Stimulated activated CD4-positive, alpha-beta T cell treated with anti-CD3 and anti-CD28 coated beads, TNF-alpha, amount 100 ng/mL, for 4 hours (primary cell): ENCODE measurements around the gene WNT3A.

ENCODE experiments used
- DNase-seq, 3 experiments: peaks; one replicate each; pipeline ENCODE4 v3.0.0-alpha.2; 2020; ENCODE audit warnings: low read depth in 3 of 3

The WNT3A gene

DNA sequence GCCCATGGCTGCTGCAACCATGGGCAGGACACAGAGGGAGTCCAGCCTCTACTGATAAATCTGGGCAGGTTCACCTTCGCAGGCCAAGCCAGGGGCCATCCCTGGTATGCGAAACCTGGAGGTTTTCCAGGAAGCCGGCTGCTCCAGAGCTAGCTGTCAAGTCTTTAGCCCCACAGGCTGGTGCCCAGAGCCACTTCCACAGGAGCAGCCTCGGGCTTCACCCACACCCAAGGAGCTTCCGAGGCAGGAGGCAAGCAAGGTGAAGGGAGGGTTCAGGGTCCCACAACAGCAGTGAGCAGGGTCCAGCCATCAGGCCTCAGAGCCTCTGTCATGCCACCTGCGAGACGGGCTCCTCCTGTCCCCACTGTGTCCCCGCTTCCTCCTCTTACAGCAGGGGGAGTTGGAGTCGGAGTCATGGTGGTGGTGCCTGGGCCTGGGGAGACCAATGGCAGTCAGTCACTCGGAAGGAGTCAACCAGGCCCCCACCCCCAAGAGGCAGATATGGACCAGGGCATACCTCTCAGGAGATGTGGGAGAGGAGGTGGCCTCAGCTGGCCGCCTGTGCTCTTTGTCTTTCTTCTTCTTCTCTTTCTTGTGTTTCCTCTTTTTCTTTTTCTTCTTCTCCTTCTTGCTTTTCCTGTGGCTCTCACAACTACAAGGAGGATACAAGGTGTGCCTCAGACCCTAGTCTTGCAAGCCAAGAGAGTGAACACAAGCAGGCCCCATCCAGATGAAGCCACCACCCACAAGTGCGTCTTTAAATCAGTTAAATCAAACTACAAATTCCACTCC, 94.2 kb downstream of the WNT3A start:
- no peak for DNase-seq

DNA sequence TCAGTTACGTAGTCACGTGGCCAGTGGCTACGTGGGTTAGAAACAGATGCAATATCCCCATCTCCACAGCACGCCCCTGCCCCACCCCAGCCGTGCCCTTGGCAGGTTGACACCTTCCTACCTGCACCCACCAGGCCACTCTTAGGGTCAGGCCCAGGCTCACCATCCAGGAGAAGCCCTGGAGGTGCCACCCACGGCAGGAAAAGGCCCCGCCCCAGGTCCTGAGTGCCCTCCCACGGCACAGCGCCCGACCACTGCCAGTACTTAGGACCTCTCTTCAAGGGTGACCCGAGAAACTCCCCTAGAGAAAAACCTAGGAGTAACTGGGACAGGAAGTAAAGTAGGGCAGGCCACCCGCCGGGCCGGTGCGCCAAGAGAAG, 94.8 kb downstream of the WNT3A start:
- no peak for DNase-seq

DNA sequence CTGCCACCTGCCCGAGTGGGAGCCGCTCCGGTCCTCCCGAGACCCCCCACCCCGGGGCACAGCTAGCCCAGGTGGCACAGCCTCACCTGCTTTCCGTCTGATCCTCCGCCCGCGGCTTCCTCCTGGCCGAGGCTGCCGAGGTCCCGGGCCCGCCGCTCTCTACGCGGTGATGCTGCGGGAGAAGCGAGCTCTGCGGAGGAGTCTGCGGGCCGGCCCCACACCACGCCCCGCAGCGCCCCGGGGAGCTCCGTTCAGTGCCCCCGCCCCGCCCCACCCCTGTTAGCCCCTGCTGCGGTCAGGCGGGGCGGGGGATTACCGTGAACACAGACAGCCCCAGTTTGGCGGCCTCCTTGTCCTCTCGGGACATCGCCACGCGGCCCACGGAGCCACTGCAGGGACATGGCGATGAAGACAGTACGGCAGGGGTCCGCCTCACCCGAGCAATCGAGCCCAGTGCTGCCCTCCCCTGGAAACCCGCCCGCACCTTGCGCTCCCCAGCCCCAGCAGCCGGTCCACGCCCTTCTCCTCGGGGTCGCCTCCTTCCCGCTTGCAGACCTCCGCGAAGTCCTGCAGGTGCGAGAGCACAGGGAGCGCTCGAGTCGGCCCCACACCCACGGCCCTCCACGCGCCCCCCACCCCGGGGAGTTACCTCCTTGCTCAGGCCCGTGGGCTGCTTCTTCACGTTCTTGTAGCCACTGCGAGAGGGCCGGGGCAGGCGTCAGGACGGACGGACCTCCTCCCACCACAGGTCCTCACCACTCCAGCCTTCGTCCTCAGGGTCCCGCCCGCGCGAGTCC, 95.4 kb downstream of the WNT3A start:
- no peak for DNase-seq

DNA sequence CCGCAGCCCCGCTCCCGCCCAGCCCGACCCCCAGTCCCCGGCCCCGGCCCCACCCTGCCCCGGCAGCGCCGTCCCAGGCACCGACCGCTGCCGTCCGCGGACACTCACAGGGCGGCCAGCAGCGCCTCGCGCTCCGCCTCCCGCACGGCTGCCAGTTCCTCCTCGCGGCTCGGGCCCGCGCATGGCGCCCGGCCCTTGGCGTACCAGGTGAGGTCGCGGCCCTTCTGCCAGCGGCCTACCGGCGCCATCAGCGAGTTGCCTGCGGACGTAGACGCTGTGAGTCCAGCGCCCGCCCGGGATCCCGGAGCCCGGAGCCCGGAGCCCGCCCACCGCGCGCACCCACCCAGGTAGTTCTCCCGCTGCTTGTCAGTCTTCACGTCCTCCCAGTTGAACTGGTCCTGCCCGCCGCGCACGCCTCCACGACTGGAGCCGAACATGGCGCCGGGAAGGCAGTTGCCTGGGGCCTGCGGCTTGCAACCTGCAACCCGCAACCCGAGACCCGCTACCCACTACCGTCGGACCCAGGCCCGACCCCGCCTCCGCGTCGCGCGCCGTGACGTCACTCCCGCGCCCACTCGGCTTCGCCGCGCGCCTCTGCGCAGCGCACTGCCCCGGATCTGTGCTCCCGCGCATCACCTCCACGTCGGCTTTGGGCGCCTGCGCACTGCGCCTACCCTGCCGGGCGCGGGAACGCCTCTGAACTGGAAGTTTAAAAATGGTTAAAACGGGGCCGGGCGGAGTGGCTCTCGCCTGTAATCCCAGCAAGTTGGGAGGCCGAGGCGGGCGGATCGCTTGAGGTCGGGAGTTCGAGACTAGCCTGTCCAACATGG, 96.2 kb downstream of the WNT3A start, which contains the start of gene C1orf35:
Gene C1orf35, minus strand, starts transcription at position 535 of the 830 bp plus-strand sequence. Its CDS starts 98 bp downstream, at position 437.
- peak; percentile 90 to 92 (median 91) for DNase-seq

DNA sequence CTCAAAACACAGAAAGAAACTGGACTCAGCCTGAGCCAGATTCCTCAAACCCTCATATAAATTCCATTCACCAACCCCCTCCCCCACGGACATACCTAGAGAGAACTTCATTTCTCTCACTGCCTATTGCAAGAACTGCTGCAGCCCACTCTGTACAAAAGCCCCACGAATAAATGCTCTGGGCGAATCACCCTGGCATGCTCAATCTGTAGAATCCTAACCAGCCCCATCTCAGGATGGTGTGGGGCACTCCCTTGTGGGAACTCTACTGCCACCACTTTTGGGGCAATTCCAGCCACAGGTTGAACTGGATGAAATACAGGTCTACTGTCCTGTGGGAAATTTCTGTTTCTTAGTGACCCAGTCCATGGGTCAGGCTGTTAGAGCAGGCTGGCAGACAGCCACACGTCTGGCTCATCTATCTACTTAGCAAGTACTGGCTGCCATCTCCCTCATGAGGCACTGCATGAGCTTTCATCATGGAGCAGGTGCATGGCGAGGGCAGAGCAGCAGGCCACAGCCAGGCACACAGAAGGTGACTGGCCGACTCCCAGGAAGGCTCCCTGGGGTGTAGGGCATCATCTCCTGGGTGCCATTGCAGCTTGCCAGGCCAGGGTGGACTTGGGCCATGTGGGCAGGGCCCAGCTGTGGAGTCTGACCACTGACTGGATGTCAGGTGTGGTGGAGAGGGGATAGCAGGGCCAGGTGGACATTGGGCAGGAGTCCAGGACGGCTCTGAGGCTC, 97.9 kb downstream of the WNT3A start:
- no peak for DNase-seq

DNA sequence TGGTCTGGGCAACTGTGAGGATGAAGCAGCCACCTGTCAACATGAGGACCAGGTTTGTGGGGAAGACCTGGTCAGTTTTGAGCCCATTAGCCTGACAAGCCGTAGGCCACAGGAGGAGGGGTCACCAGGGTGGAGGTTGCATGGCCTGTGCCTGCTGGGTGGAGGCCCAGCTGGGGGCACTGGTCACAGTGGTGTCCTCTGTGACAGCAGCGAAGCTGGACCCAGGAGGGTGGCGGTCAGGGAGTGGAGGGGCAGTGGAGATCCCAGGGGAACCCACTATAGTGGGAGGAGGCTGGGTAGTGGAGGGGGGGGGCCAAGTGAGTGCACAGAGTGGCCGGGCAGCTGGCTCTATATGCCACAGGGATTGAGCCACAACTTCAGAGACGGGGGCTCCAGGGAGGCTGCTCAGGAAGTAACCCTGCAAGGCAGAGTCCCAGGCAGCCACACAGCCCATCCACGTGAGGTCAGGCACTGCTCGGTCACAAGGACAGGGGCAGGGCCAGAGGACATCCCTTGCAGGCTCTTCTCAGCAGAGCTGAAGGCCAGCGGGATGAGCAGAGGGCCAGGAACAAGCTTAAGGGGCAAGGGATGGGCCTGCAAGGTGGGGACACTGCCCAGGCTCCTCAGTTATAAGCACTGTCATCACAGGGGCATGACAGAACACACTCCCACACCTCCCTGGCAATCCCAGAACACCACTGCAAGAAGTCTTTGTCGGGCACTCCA, 98.6 kb downstream of the WNT3A start:
- no peak for DNase-seq

DNA sequence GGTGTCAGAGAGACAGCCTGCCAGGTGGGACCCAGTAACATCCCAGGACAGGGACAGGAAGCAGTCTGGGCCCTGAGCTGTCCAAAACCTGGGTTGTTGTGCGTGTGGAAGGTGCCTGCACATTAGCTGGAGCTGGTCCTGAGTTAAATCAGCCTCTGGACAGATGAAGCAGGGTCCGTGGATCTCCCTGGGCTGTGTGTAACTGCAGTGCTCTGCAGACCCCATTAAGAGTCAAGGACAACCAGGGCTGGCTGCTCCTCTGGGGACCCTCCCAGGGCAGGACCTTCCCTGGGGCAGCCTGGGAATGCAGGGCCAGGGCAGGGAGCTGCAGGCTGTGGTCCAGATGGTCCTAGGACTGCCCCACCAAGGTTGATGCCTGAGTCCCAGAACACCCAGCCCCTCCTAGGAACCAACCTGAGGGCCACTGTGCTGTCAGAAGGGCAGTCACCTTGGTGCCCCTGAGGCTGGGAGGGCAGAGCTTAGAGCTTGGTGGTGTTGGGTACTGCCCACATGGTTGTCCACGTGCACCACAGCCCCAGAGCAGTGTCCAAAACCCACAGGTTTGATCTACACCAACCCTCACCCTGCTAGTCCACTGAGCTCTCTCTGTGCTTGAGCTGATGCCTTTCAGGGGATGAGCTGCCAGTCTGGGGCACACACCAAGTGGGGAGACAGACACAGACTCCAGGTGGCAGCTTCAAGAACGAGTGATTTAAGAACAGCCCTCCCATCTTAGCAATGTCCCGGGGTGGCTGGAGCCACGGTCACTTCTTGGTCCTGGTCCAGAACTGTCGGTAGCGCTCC, 99.4 kb downstream of the WNT3A start:
- no peak for DNase-seq

DNA sequence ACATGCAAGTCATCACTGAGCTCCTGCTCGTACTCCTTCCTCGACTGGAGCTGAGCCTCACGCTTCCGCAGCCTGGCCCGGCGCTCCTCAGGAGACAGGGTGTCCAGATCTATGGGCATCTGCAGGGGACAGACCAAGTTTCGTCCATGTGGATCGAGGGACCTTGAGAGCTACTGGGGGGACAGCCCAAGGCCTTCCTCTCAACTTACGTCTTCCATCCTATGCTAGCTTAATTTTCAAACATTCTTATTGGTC, 99.9 kb downstream of the WNT3A start:
- no peak for DNase-seq

DNA sequence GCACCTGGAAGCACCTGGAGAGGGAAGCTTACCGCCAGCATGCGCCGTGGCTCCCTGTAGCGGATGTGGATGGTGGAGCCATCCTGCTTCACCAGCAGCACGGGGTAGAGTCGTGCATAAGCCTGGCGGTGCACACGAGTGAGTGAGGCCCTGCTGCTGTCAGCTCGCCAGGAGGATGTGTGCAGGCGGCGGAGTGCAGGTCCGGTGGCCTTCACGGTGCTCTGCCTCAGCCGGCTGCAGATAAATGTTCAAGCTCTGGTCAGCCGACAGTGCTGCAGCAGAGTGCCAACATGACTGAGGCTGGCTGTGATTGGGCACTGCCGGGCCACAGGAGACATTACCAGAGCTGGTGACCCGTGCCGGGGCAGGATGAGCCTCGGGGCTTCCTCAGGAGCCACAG, 100.8 kb downstream of the WNT3A start:
- DNase-seq: no peak

DNA sequence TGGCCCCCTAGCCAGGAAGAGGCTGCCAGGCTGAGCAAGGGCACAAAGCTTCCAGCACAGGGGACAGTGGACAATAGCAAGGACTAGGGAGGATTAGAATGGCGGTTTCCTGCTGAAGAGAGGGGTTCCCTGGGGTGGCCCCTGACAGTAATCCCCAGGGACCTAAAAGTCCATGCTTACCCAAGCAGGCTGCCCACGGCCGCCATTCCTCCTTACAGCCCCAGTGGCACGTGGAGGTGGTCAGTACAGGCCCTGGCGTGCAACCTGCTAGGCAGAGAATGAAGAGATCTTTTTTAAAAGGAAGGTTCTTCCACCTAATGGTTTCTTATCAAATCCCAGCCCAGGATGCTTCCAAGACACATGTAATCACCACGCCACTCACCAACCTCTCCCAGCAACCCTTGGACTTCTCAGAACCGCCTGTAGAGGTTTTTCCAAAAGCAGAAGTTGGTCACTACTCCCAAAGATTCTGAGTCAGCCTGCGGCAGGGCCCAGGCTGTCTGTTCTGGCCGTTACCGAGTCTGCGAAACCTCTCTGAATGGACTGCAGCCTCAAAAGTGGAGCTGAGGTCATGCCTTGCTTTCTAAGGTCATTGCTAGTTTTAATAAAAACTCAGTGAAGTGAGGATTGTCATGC, 101.4 kb downstream of the WNT3A start:
- no peak for DNase-seq

DNA sequence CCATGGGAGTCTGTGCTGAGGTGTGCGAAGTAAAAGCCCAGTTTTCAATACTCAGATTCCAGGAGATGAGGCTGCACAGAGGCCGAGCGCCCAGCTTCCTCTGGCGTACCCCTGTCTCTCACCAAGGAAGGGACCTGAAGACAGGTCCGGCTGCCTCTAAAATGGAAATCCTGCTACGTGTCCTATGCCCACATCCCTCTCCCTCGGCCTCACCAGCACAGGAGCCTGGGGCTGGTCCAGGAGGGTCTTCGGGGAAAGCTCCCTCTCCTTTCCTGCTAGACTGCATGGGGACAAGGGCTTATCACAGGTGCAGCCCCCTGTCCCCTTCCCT, 101.9 kb downstream of the WNT3A start:
- no peak for DNase-seq

DNA sequence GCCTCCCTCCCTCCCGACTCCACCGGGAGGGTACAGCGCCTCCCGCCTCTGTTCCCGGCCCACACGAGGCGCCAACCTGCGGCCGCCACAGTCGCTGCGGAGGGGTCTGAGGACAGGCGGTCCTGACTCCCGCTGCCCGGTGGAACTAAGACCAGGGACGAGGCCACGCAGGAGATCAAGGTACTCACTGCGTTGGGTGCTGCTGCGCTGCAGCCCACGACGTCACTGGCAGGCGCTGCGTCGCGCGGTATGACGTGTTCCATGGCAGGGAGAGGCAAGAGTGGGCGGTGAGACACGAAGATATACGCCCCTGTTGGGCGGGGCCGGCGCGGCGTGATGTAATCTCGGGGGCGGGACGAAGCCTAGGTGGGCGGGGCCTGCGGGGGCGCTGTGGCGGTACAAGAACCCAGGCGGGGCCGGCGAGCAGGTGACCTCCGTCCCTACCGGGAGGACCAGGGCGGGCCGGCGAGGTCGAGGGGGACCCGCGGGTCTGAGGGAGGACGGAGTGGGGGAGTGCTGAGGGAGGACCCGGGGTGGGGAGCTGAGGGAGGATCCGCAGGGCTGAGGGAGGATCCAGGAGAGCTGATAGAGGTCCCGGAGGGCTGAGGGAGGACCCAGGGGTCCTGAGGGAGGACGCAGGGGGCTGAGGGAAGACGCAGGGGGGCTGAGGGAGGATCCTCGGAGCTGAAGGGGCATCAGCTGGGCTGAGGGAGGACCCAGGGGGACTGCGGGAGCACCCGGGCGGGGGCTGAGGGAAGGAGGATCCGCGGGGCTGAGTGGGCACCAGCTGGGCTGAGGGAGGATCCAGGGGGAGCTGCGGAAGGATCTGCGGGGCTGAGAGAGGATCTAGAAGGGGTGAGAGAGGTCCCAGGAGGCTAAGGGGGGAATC, 102.5 kb downstream of the WNT3A start, which contains the start of gene MRPL55:
Gene MRPL55, minus strand, starts transcription at position 227 of the 889 bp plus-strand sequence. CDS start 1,039 bp downstream, outside the sequence.
- peak; percentile 97 to 99 (median 98) for DNase-seq

DNA sequence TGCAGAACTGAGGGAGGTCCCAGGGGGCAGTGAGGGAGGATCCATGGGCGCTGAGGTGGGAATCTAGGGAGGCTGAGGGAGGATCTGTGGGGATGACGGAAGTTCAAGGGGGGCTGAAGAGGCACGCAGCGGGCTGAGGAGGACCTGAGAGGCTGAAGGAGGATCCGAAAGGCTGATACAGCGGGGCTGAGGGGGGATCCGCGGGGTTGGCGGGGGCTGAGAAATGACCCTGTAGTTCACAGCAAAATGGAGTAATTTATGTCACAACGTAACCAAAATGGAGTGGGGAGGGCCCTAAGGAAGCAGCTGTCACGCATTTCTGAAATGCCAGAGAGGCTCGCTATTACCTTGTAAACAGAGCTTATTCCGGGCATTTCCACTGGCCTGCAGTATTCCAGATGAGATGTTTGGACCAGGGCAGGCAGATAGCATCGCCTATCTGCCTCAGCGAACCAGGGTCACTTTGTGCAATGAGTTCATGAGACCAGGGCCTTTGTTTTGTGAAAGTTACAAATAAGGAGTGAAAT, 103.2 kb downstream of the WNT3A start:
- no peak for DNase-seq

DNA sequence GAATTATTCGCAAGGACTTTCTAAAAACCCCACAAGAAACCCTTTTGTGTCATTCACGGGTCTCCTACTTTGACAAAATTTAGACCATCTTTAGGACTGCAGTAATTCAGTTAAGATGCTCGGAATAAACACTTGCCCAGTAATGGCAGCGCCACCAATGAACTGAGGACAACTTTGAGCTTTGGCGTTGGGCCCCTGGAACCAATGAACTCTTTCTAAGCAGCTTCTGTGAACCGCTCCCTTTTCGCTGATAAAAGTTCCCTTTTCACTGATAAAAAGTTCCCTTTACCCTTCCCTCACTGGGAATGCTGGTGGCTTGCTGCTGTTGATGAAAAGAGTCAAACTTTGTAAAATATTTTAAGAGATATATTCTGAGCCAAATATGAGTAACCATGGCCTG, 103.8 kb downstream of the WNT3A start:
- DNase-seq: no peak
